CD14-positive monocyte (primary cell): Measurements from ENCODE around the gene TCF4. TPM values are rescaled to one million over a fixed set of nuclear protein-coding genes. Genes with fewer than 3 reads are reported as not detected.

Experiments
- DNase-seq, 3 donors: peaks; one replicate each; pipeline ENCODE4 v3.0.0-alpha.2; 2011 to 2022
- H2AFZ ChIP-seq: 2 replicates; pipeline ENCODE4 v1.6.0; 2012; ENCODE audit warnings: mild to moderate bottlenecking, low read depth, low read length, inconsistent platforms; ENCODE audit not compliant: insufficient read depth, poor library complexity, severe bottlenecking
- H3K27ac ChIP-seq, 2 donors: 1 replicate in 1 of 2; 2 replicates in 1 of 2; pipeline ENCODE4 v1.5.1; 2012 to 2013; ENCODE audit warnings: low read length in 2 of 2, control low read depth in 1 of 2, inconsistent platforms in 1 of 2, low read depth in 1 of 2, mild to moderate bottlenecking in 1 of 2
- H3K27me3 ChIP-seq, 2 donors: one replicate each; pipeline versions ENCODE4 v1.6.0 to v1.6.1; 2011 to 2013; ENCODE audit warnings: low read length in 2 of 2; ENCODE audit not compliant: control insufficient read depth in 2 of 2, insufficient read depth in 2 of 2
- H3K36me3 ChIP-seq, 2 donors: replicated peaks in 1 of 2; 1 replicate in 1 of 2; 2 replicates in 1 of 2; pipeline versions ENCODE4 v1.5.1 to v1.6.1; 2012 to 2013; ENCODE audit warnings: low read length in 2 of 2, control low read depth in 1 of 2, inconsistent platforms in 1 of 2, mild to moderate bottlenecking in 1 of 2; ENCODE audit not compliant: insufficient read depth in 2 of 2, control insufficient read depth in 1 of 2
- H3K4me1 ChIP-seq, 2 donors: 1 replicate in 1 of 2; 2 replicates in 1 of 2; pipeline versions ENCODE4 v1.5.1 to v1.6.1; 2012 to 2013; ENCODE audit warnings: low read length in 2 of 2, control low read depth in 1 of 2, inconsistent platforms in 1 of 2, mild to moderate bottlenecking in 1 of 2, moderate library complexity in 1 of 2; ENCODE audit not compliant: insufficient read depth in 2 of 2, control insufficient read depth in 1 of 2
- H3K4me2 ChIP-seq: replicated peaks from 2 replicates; pipeline ENCODE3; 2012; ENCODE audit warnings: low read length, moderate library complexity, mild to moderate bottlenecking; ENCODE audit not compliant: poor library complexity, severe bottlenecking; ENCODE audit errors: extremely low read depth
- H3K4me3 ChIP-seq, 3 experiments: fragments of 200-600 bp in 1 of 3; sonication (generic) in 1 of 3; replicated peaks in 1 of 3; 1 replicate in 2 of 3; 2 replicates in 1 of 3; pipeline ENCODE4 v1.5.1; 2011 to 2013; ENCODE audit warnings: low read length in 3 of 3, mild to moderate bottlenecking in 3 of 3, control low read depth in 2 of 3, low read depth in 2 of 3, inconsistent platforms in 1 of 3, moderate library complexity in 1 of 3
- H3K79me2 ChIP-seq: 2 replicates; pipeline ENCODE4 v1.6.0; 2012; ENCODE audit warnings: mild to moderate bottlenecking, control low read depth, inconsistent platforms, low read length, moderate library complexity; ENCODE audit not compliant: insufficient read depth
- H3K9ac ChIP-seq: 2 replicates; pipeline ENCODE4 v1.6.0; 2017; ENCODE audit warnings: low read length, mild to moderate bottlenecking; ENCODE audit not compliant: insufficient read depth, poor library complexity, severe bottlenecking
- H3K9me3 ChIP-seq, 2 donors: replicated peaks in 1 of 2; 1 replicate in 1 of 2; 2 replicates in 1 of 2; pipeline versions ENCODE4 v1.5.1 to v1.6.1; 2012 to 2013; ENCODE audit warnings: low read length in 2 of 2, control low read depth in 1 of 2; ENCODE audit not compliant: control insufficient read depth in 1 of 2, insufficient read depth in 1 of 2
- H4K20me1 ChIP-seq: 2 replicates; pipeline ENCODE4 v1.6.0; 2012; ENCODE audit warnings: mild to moderate bottlenecking, low read length, control low read depth, moderate library complexity; ENCODE audit not compliant: insufficient read depth
- H3K27ac Mint-ChIP-seq, 7 donors: one replicate each; pipeline ENCODE4 v1.8.0; 2020; ENCODE audit warnings: mild to moderate bottlenecking in 7 of 7, mixed read lengths in 7 of 7, moderate library complexity in 6 of 7, inconsistent platforms in 2 of 7
- H3K27me3 Mint-ChIP-seq, 3 donors: one replicate each; pipeline ENCODE4 v1.8.0; 2021 to 2022; ENCODE audit warnings: low read depth in 3 of 3, mild to moderate bottlenecking in 3 of 3, mixed read lengths in 3 of 3, moderate library complexity in 3 of 3, inconsistent platforms in 1 of 3
- H3K36me3 Mint-ChIP-seq, 2 donors: one replicate each; pipeline ENCODE4 v1.8.0; 2020; ENCODE audit warnings: mixed read lengths in 2 of 2, inconsistent platforms in 1 of 2, mild to moderate bottlenecking in 1 of 2
- H3K4me1 Mint-ChIP-seq: one replicate; pipeline ENCODE4 v1.8.0; 2020; ENCODE audit warnings: mild to moderate bottlenecking, mixed read lengths
- H3K4me3 Mint-ChIP-seq, 2 donors: one replicate each; pipeline ENCODE4 v1.8.0; 2020; ENCODE audit warnings: mild to moderate bottlenecking in 2 of 2, mixed read lengths in 2 of 2, moderate library complexity in 1 of 2
- H3K9me3 Mint-ChIP-seq, 7 donors: one replicate each; pipeline ENCODE4 v1.8.0; 2020 to 2022; ENCODE audit warnings: mixed read lengths in 7 of 7, mild to moderate bottlenecking in 6 of 7, moderate library complexity in 6 of 7, inconsistent platforms in 2 of 7
- CTCF ChIP-seq: fragments of 200-600 bp; IDR thresholded peaks from one replicate; pipeline ENCODE4 v1.8.0; 2022; ENCODE audit warnings: antibody characterized with exemption, mild to moderate bottlenecking
- WGBS: methylation state at CpG from one replicate; pipeline ENCODE4 v1.1.5; 2013; ENCODE audit warnings: missing lambda C conversion rate; ENCODE audit not compliant: insufficient coverage; 5-methylcytosine and 5-hydroxymethylcytosine counted together
- intact Hi-C, 2 donors: fragments of 100-400 bp; cut with micrococcal nuclease; formaldehyde crosslinking; loops; one replicate each; pipeline versions ENCODE4 v1.15.0 to v1.15.1; 2023
- polyA plus RNA-seq, 3 donors: library from polyadenylated mRNA; depleted of rRNA in 1 of 3; unstranded in 2 of 3; stranded (reverse) in 1 of 3; fragments of 300-500 nt in 2 of 3; fragments of >200 nt in 1 of 3; fragmentation: Illumina TruSeq in 2 of 3; gene quantifications; 1 replicate in 2 of 3; 2 replicates in 1 of 3; pipeline ENCODE4 v1.2.3, GENCODE V29; 2012 to 2021

Gene TCF4
- polyA plus RNA-seq, 3 donors: 5.9 to 12.9 (median 10.7) TPM

GRCh38 chr18:55365342-55365741, 222.7 kb downstream of the TCF4 start:
- H3K9ac ChIP-seq: no peak overlapping the region
- H3K27ac Mint-ChIP-seq: no peak overlapping the region
- no peaks in the 10 kb centered on the region for H3K36me3 ChIP-seq
- intact Hi-C loops: no loop called here
- H3K27me3 ChIP-seq: no peaks in the 10 kb centered on the region
- peaks cover 3 to 13% (median 12%) of the 10 kb centered on the region in 7 donors for H3K9me3 Mint-ChIP-seq
- no peak overlapping the region for H3K27ac ChIP-seq
- H3K27me3 Mint-ChIP-seq: peaks cover 0 to 3% (median 2%) of the 10 kb centered on the region in 3 donors
- H3K9me3 ChIP-seq: peaks cover 0 to 6% of the 10 kb centered on the region in 2 donors
- no peaks in the 10 kb centered on the region for H3K79me2 ChIP-seq
- no peak overlapping the region for H2AFZ ChIP-seq
- no peaks in the 10 kb centered on the region for H4K20me1 ChIP-seq
- H3K4me2 ChIP-seq: no peak overlapping the region
- DNase-seq: no peak
- H3K4me3 ChIP-seq: no peak overlapping the region
- WGBS: 88% methylated on average over 2 of the region's 2 CpGs
- no peaks in the 10 kb centered on the region for H3K36me3 Mint-ChIP-seq
- no peak for TF ChIP-seq CTCF
- no peaks in the 10 kb centered on the region for H3K4me1 ChIP-seq
- no peak overlapping the region for H3K4me3 Mint-ChIP-seq
- no peaks in the 10 kb centered on the region for H3K4me1 Mint-ChIP-seq

- Histone ChIP-seq H3K4me1 (no peaks in the 10 kb centered on the region), H3K36me3 (no peaks in the 10 kb centered on the region), H3K27ac (no peak overlapping the region), H3K9ac (no peak overlapping the region), H3K79me2 (no peaks in the 10 kb centered on the region), H3K27me3 (no peaks in the 10 kb centered on the region), H3K4me2 (no peak overlapping the region), H3K9me3 (peaks cover 0 to 9% of the 10 kb centered on the region in 2 donors), H3K4me3 (no peak overlapping the region), H4K20me1 (no peaks in the 10 kb centered on the region), H2AFZ (no peak overlapping the region)
- no peak overlapping the region for H3K4me3 Mint-ChIP-seq
- no peak overlapping the region for H3K27ac Mint-ChIP-seq
- no peak for DNase-seq
- no peaks in the 10 kb centered on the region for H3K4me1 Mint-ChIP-seq
- WGBS: 90% methylated on average over 2 of the region's 3 CpGs
- no peaks in the 10 kb centered on the region for H3K36me3 Mint-ChIP-seq
- no peak for TF ChIP-seq CTCF
- intact Hi-C loops: no loop called here
- peaks cover 0 to 3% (median 2%) of the 10 kb centered on the region in 3 donors for H3K27me3 Mint-ChIP-seq
- peaks cover 3 to 21% (median 13%) of the 10 kb centered on the region in 7 donors for H3K9me3 Mint-ChIP-seq
These were observed 225.7 kb downstream of the TCF4 start for GRCh38 chr18:55362303-55362702.
